Neural cell (in vitro differentiated cells): ENCODE results near the gene RND3. TPM values are rescaled to one million over a fixed set of nuclear protein-coding genes. Genes with fewer than 3 reads are reported as not detected.
A peak's percentile ranks its signal among the peaks of the same experiment; 100 is the strongest.

Source experiments
- H2AFZ ChIP-seq: fragments of 200-600, 300-800 bp; sonication (generic), shearing (Covaris generic); 2 replicates; pipeline ENCODE4 v1.6.0; 2014; ENCODE audit warnings: low read depth, mild to moderate bottlenecking, antibody characterized with exemption, low read length, moderate library complexity
- H3F3A ChIP-seq: fragments of 200-600 bp; shearing (Covaris generic); 2 replicates; pipeline ENCODE4 v1.6.1; 2016; ENCODE audit warnings: mild to moderate bottlenecking, moderate library complexity, mixed read lengths, antibody characterized with exemption, low read length; ENCODE audit not compliant: insufficient read depth, poor library complexity, severe bottlenecking
- H3K27ac ChIP-seq: fragments of 200-600, 300-800 bp; sonication (generic), shearing (Covaris generic); 2 replicates; pipeline ENCODE4 v1.5.1; 2014; ENCODE audit warnings: mild to moderate bottlenecking, low read length, moderate library complexity
- H3K27me3 ChIP-seq: fragments of 300-800, 200-600 bp; sonication (generic), shearing (Covaris generic); 2 replicates; pipeline ENCODE4 v1.6.0; 2014; ENCODE audit warnings: mild to moderate bottlenecking, low read depth, low read length, moderate library complexity; ENCODE audit not compliant: insufficient read depth
- H3K36me3 ChIP-seq: fragments of 300-800, 200-600 bp; sonication (generic), shearing (Covaris generic); 2 replicates; pipeline ENCODE4 v1.5.1; 2014; ENCODE audit warnings: mild to moderate bottlenecking, antibody characterized with exemption, low read length, moderate library complexity; ENCODE audit not compliant: insufficient read depth
- H3K4me2 ChIP-seq: fragments of 300-800, 200-600 bp; sonication (generic), shearing (Covaris generic); 2 replicates; pipeline ENCODE4 v1.6.0; 2014; ENCODE audit warnings: mild to moderate bottlenecking, low read length
- H3K4me3 ChIP-seq: fragments of 300-800, 200-600 bp; sonication (generic), shearing (Covaris generic); 2 replicates; pipeline ENCODE4 v1.5.1; 2014; ENCODE audit warnings: mild to moderate bottlenecking, low read length, moderate library complexity
- H3K79me2 ChIP-seq: fragments of 200-600 bp; shearing (Covaris generic); replicated peaks from 2 replicates; pipeline ENCODE4 v1.6.0; 2014; ENCODE audit warnings: mild to moderate bottlenecking, low read length, moderate library complexity; ENCODE audit not compliant: insufficient read depth
- H3K9ac ChIP-seq: fragments of 300-800, 200-600 bp; sonication (generic), shearing (Covaris generic); 2 replicates; pipeline ENCODE4 v1.6.1; 2016; ENCODE audit warnings: mild to moderate bottlenecking, low read length, mixed read lengths
- H3K9me2 ChIP-seq: fragments of 200-600 bp; shearing (Covaris generic); 2 replicates; pipeline ENCODE4 v1.6.1; 2016; ENCODE audit warnings: mild to moderate bottlenecking, low read length, mixed read lengths; ENCODE audit not compliant: insufficient read depth
- H3K9me3 ChIP-seq: fragments of 200-600, 300-800 bp; sonication (generic), shearing (Covaris generic); 2 replicates; pipeline ENCODE4 v1.6.1; 2016; ENCODE audit warnings: mild to moderate bottlenecking, mixed run types, low read length, moderate library complexity, mixed read lengths
- H4K20me1 ChIP-seq: fragments of 200-600 bp; shearing (Covaris generic); 2 replicates; pipeline ENCODE4 v1.6.1; 2016; ENCODE audit warnings: mild to moderate bottlenecking, mixed run types; ENCODE audit not compliant: insufficient read depth
- EP300 ChIP-seq: fragments of 450-650 bp; conservative IDR thresholded peaks from 2 replicates; pipeline ENCODE4 v1.6.1; 2014; ENCODE audit warnings: antibody characterized with exemption, mild to moderate bottlenecking, moderate library complexity; ENCODE audit not compliant: poor library complexity, severe bottlenecking
- EZH2 ChIP-seq: fragments of 200-600, 300-800 bp; shearing (Covaris generic), sonication (generic); IDR thresholded peaks from 2 replicates; pipeline ENCODE4 v1.6.1; 2014; ENCODE audit warnings: antibody characterized with exemption, low read length, borderline replicate concordance, mild to moderate bottlenecking; ENCODE audit not compliant: insufficient read depth, poor library complexity, severe bottlenecking
- MXI1 ChIP-seq: fragments of 450-650 bp; conservative IDR thresholded peaks from 2 replicates; pipeline ENCODE4 v1.6.1; 2014; ENCODE audit warnings: antibody characterized with exemption, mild to moderate bottlenecking; ENCODE audit not compliant: poor library complexity, severe bottlenecking
- POLR2AphosphoS5 ChIP-seq: IDR thresholded peaks from 2 replicates; pipeline ENCODE4 v1.6.1; 2012
- RAD21 ChIP-seq: fragments of 450-650 bp; conservative IDR thresholded peaks from 2 replicates; pipeline ENCODE4 v1.6.1; 2014; ENCODE audit warnings: antibody characterized with exemption, mild to moderate bottlenecking, moderate library complexity
- SMC3 ChIP-seq: fragments of 450-650 bp; conservative IDR thresholded peaks from 2 replicates; pipeline ENCODE4 v1.6.1; 2014; ENCODE audit warnings: antibody characterized with exemption, mild to moderate bottlenecking, moderate library complexity; ENCODE audit not compliant: poor library complexity
- TAF1 ChIP-seq: IDR thresholded peaks from 2 replicates; pipeline ENCODE4 v1.6.1; 2012; ENCODE audit warnings: low read depth
- polyA plus RNA-seq: library from polyadenylated mRNA; depleted of rRNA; stranded (reverse); fragments of >200 nt; gene quantifications from 2 replicates; pipeline ENCODE4 v1.2.3, GENCODE V29; 2014
- TF ChIP-seq, protein P1 (sequence below): IDR thresholded peaks from 2 replicates; pipeline ENCODE4 v1.6.1; 2012; ENCODE audit warnings: borderline replicate concordance
- TF ChIP-seq, protein P2 (sequence below): fragments of 450-650 bp; IDR thresholded peaks from 2 replicates; pipeline ENCODE4 v1.5.1; 2014; ENCODE audit warnings: antibody characterized with exemption, mild to moderate bottlenecking, moderate library complexity; ENCODE audit not compliant: poor library complexity, severe bottlenecking

Gene RND3
- polyA plus RNA-seq, 1 donor from 2014 or later: 143 TPM

DNA sequence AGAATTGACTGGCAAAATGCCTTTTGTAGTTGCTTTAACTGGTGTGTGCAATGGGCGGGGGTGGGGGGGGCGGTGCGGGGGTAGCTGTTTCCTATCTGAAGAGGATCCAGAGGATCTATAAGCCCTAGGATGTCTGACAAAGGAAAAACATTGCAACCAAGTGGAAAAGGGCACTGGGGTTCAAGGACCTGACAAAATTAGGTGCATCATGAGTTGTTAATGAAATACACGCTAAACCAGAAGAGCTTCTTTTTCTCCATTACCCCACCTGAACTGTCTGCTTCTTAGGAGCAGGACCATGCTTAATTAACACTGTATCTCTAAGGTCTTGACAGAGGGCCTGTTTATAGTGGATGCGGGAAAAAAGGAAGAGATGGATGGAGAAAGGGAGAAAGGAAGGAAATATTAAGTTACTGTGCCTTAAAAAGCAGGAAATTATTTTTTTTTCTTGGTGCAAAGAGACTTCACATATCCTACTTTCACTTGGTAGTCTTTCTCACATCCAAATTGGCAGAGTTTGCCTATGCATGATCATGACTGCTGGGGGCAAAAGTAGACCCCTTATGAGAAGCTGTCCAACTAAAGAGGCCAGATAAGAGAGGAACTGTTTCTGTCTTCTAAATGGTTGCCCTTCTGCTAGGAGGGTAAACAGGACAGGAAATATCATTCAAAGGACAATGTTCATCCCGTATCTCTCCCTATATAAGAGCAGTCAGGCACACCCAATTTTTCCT lies 4.6 kb downstream of the RND3 start:
- no peak for TF ChIP-seq POLR2AphosphoS5
- TF ChIP-seq, protein P1, sequence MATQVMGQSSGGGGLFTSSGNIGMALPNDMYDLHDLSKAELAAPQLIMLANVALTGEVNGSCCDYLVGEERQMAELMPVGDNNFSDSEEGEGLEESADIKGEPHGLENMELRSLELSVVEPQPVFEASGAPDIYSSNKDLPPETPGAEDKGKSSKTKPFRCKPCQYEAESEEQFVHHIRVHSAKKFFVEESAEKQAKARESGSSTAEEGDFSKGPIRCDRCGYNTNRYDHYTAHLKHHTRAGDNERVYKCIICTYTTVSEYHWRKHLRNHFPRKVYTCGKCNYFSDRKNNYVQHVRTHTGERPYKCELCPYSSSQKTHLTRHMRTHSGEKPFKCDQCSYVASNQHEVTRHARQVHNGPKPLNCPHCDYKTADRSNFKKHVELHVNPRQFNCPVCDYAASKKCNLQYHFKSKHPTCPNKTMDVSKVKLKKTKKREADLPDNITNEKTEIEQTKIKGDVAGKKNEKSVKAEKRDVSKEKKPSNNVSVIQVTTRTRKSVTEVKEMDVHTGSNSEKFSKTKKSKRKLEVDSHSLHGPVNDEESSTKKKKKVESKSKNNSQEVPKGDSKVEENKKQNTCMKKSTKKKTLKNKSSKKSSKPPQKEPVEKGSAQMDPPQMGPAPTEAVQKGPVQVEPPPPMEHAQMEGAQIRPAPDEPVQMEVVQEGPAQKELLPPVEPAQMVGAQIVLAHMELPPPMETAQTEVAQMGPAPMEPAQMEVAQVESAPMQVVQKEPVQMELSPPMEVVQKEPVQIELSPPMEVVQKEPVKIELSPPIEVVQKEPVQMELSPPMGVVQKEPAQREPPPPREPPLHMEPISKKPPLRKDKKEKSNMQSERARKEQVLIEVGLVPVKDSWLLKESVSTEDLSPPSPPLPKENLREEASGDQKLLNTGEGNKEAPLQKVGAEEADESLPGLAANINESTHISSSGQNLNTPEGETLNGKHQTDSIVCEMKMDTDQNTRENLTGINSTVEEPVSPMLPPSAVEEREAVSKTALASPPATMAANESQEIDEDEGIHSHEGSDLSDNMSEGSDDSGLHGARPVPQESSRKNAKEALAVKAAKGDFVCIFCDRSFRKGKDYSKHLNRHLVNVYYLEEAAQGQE: no peak
- TF ChIP-seq SMC3: no peak
- TF ChIP-seq EP300: no peak
- TF ChIP-seq, protein P2, sequence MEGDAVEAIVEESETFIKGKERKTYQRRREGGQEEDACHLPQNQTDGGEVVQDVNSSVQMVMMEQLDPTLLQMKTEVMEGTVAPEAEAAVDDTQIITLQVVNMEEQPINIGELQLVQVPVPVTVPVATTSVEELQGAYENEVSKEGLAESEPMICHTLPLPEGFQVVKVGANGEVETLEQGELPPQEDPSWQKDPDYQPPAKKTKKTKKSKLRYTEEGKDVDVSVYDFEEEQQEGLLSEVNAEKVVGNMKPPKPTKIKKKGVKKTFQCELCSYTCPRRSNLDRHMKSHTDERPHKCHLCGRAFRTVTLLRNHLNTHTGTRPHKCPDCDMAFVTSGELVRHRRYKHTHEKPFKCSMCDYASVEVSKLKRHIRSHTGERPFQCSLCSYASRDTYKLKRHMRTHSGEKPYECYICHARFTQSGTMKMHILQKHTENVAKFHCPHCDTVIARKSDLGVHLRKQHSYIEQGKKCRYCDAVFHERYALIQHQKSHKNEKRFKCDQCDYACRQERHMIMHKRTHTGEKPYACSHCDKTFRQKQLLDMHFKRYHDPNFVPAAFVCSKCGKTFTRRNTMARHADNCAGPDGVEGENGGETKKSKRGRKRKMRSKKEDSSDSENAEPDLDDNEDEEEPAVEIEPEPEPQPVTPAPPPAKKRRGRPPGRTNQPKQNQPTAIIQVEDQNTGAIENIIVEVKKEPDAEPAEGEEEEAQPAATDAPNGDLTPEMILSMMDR: no peak
- TF ChIP-seq RAD21: no peak
- TF ChIP-seq TAF1: no peak
- Histone ChIP-seq H3K9me3 (no peaks in the 10 kb centered on the region), H3K79me2 (peaks cover 80% of the 10 kb centered on the region), H3K27me3 (no peaks in the 10 kb centered on the region), H3K4me2 (peak overlapping the region; percentile 99), H3K27ac (peak overlapping the region; percentile 90), H3K36me3 (no peaks in the 10 kb centered on the region), H3K9me2 (no peaks in the 10 kb centered on the region), H4K20me1 (no peaks in the 10 kb centered on the region), H2AFZ (no peak overlapping the region), H3K9ac (peak overlapping the region; percentile 89), H3F3A (peaks cover 6% of the 10 kb centered on the region), H3K4me3 (peak overlapping the region; percentile 76)

DNA sequence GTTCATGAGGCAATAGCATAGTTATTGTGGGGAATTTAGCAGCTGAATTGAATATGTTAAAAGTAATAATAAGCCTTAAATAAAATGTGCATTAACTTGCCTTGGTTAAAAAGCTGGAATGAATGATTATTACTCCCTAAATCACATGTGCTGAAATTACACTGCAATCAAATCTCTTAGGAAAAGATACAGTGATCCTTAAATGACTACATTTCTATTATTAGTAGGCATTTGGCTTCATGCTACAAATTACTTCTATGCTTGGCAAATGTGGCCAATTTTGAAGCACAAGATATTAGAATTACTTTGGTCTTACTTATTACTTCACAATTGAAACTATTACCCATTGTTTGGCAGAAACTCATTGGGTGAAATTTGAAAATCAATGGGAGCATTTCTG lies 5.4 kb downstream of the RND3 start:
- Histone ChIP-seq H2AFZ (no peak overlapping the region), H3K4me2 (peak overlapping the region; percentile 24), H3K27ac (peak overlapping the region; percentile 19), H3K79me2 (peaks cover 87% of the 10 kb centered on the region), H3F3A (peaks cover 6% of the 10 kb centered on the region), H3K4me3 (peak overlapping the region; percentile 76), H3K27me3 (no peaks in the 10 kb centered on the region), H3K9me2 (no peaks in the 10 kb centered on the region), H3K9ac (no peak overlapping the region), H3K36me3 (no peaks in the 10 kb centered on the region), H4K20me1 (no peaks in the 10 kb centered on the region), H3K9me3 (no peaks in the 10 kb centered on the region)
- TF ChIP-seq SMC3 (no peak), RAD21 (no peak), TAF1 (no peak), POLR2AphosphoS5 (no peak), EP300 (no peak), MXI1 (no peak), EZH2 (no peak)
- TF ChIP-seq, protein P1: no peak
- TF ChIP-seq, protein P2: no peak
